Keratinocyte (primary cell): ENCODE data around the gene FAHD1. TPM values are rescaled to one million over a fixed set of nuclear protein-coding genes. Genes with fewer than 3 reads are reported as not detected.

ENCODE experiments used
- DNase-seq: peaks from one replicate; pipeline ENCODE4 v3.0.0-alpha.2; 2011; ENCODE audit warnings: low read depth, missing footprints, low spot score
- FAIRE-seq: peaks from 2 replicates; lab custom pipeline; 2011; peaks lifted over from hg19 to GRCh38; lab: Jason Lieb, UNC
- H2AFZ ChIP-seq: 2 replicates; pipeline ENCODE4 v1.6.0; 2012; ENCODE audit warnings: low read length, control low read depth, inconsistent platforms; ENCODE audit not compliant: control insufficient read depth
- H3K27ac ChIP-seq: 2 replicates; pipeline ENCODE4 v1.5.1; 2011; ENCODE audit warnings: low read length; ENCODE audit not compliant: control insufficient read depth, insufficient read depth
- H3K27me3 ChIP-seq: 3 replicates; pipeline ENCODE4 v1.6.0; 2011; ENCODE audit warnings: low read length; ENCODE audit not compliant: control insufficient read depth, insufficient read depth; ENCODE audit errors: extremely low read depth
- H3K36me3 ChIP-seq, 2 experiments: 2 replicates in 1 of 2; 3 replicates in 1 of 2; pipeline ENCODE4 v1.5.1; 2011; ENCODE audit warnings: low read length in 2 of 2, mild to moderate bottlenecking in 1 of 2; ENCODE audit not compliant: control insufficient read depth in 2 of 2, insufficient read depth in 2 of 2; ENCODE audit errors: extremely low read depth in 1 of 2
- H3K4me1 ChIP-seq: 3 replicates; pipeline ENCODE4 v1.5.1; 2011; ENCODE audit warnings: low read length; ENCODE audit not compliant: control insufficient read depth, insufficient read depth; ENCODE audit errors: extremely low read depth
- H3K4me2 ChIP-seq: 3 replicates; pipeline ENCODE4 v1.6.0; 2011; ENCODE audit warnings: low read depth, low read length; ENCODE audit not compliant: control insufficient read depth, insufficient read depth; ENCODE audit errors: extremely low read depth
- H3K4me3 ChIP-seq, 3 experiments: fragments of 200-600 bp in 1 of 3; sonication (generic) in 1 of 3; 2 replicates in 2 of 3; 3 replicates in 1 of 3; pipeline ENCODE4 v1.5.1; 2011 to 2016; ENCODE audit warnings: low read length in 3 of 3, mild to moderate bottlenecking in 3 of 3, control low read depth in 2 of 3, inconsistent platforms in 1 of 3, low read depth in 1 of 3, mixed read lengths in 1 of 3, mixed run types in 1 of 3, moderate library complexity in 1 of 3; ENCODE audit not compliant: control insufficient read depth in 2 of 3, insufficient read depth in 2 of 3; ENCODE audit errors: extremely low read depth in 1 of 3
- H3K79me2 ChIP-seq: 2 replicates; pipeline ENCODE4 v1.6.0; 2012; ENCODE audit warnings: low read length; ENCODE audit not compliant: control insufficient read depth, insufficient read depth
- H3K9ac ChIP-seq: 3 replicates; pipeline ENCODE4 v1.6.0; 2011; ENCODE audit warnings: low read length; ENCODE audit not compliant: control insufficient read depth, insufficient read depth; ENCODE audit errors: extremely low read depth
- H3K9me1 ChIP-seq: 3 replicates; pipeline ENCODE4 v1.6.0; 2011; ENCODE audit warnings: low read length; ENCODE audit not compliant: control insufficient read depth, insufficient read depth; ENCODE audit errors: extremely low read depth
- H3K9me3 ChIP-seq: 2 replicates; pipeline ENCODE4 v1.5.1; 2012; ENCODE audit warnings: low read depth, low read length; ENCODE audit not compliant: control insufficient read depth
- H4K20me1 ChIP-seq: 3 replicates; pipeline ENCODE4 v1.6.0; 2011; ENCODE audit warnings: low read length; ENCODE audit not compliant: control insufficient read depth, insufficient read depth; ENCODE audit errors: extremely low read depth
- CTCF ChIP-seq, 3 experiments: IDR thresholded peaks in 1 of 3; conservative IDR thresholded peaks in 1 of 3; optimal IDR thresholded peaks in 1 of 3; 2 replicates in 2 of 3; 3 replicates in 1 of 3; pipeline versions ENCODE3 to v1.5.1; 2011; ENCODE audit warnings: low read length in 3 of 3, mild to moderate bottlenecking in 3 of 3, moderate library complexity in 2 of 3, control low read depth in 1 of 3, inconsistent platforms in 1 of 3; ENCODE audit not compliant: insufficient read depth in 2 of 3; ENCODE audit errors: extremely low read depth in 1 of 3
- EZH2 ChIP-seq: IDR thresholded peaks from one replicate; pipeline ENCODE4 v1.6.1; 2012; ENCODE audit warnings: inconsistent platforms, mild to moderate bottlenecking, low read length, moderate library complexity
- dilution Hi-C: fragments of 300-500 bp; cut with MboI; formaldehyde crosslinking; loops from one replicate; pipeline ENCODE4 v1.7.0; 2020; ENCODE audit warnings: low sequenced_read_pairs; ENCODE audit not compliant: extremely low pct_ligation_motif_present
- polyA plus RNA-seq, 5 experiments: library from polyadenylated mRNA; depleted of rRNA in 3 of 5; stranded (reverse) in 3 of 5; stranded (forward) in 1 of 5; unstranded in 1 of 5; fragments of >200 nt; gene quantifications; 1 replicate in 1 of 5; 2 replicates in 3 of 5; 3 replicates in 1 of 5; pipeline versions ENCODE4 v1.2.1 to v1.2.3, GENCODE V29; 2011 to 2012; ENCODE audit warnings: missing spikeins in 2 of 5, low read depth in 1 of 5, low replicate concordance in 1 of 5

The FAHD1 gene
- polyA plus RNA-seq, 1 donor (not counting 4 experiments of a cell fraction or from before 2014, with no cell fraction given) = 29.4 TPM

- Histone ChIP-seq H3K4me3 (no peak overlapping the region), H3K27ac (no peak overlapping the region), H3K9ac (no peak overlapping the region), H3K9me1 (no peaks in the 10 kb centered on the region), H3K36me3 (no peaks in the 10 kb centered on the region), H3K27me3 (peaks cover 3% of the 10 kb centered on the region), H3K4me2 (no peak overlapping the region), H4K20me1 (no peaks in the 10 kb centered on the region), H3K9me3 (no peaks in the 10 kb centered on the region), H3K4me1 (no peaks in the 10 kb centered on the region), H3K79me2 (no peaks in the 10 kb centered on the region), H2AFZ (no peak overlapping the region)
- no peak for FAIRE-seq
- dilution Hi-C loops = no loop called here
- TF ChIP-seq CTCF (optimal IDR thresholded peaks at IDR 0.05 in 1 of 3, IDR thresholded peaks at IDR 0.05 in 1 of 3, conservative IDR thresholded peaks at IDR 0.05 in 1 of 3; ENCODE audit: extremely low read depth in 1 of 3, insufficient read depth in 2 of 3, low read length in 3 of 3) (no peak), EZH2 (no peak)
- no peak for DNase-seq
Observed at GRCh38 chr16:1878256-1878655, 51.2 kb downstream of the FAHD1 start.

Other genes with a start within 250 kb of the FAHD1 start
- gene IFT140, start 215.1 kb upstream of the FAHD1 start, polyA plus RNA-seq = 3.4 to 5.4 TPM (median 4.3 TPM) in 3 replicates
- gene CRAMP1, start 214.8 kb upstream of the FAHD1 start, polyA plus RNA-seq = 5.5 to 6.7 TPM (median 6.5 TPM) in 3 replicates
- gene JPT2, start 148.9 kb upstream of the FAHD1 start, polyA plus RNA-seq = 108 to 198 TPM (median 166 TPM) in 3 replicates
- gene MAPK8IP3, start 121.0 kb upstream of the FAHD1 start, polyA plus RNA-seq = 8.3 to 23.3 TPM (median 11.7 TPM) in 3 replicates
- 9.8 to 32.7 TPM (median 10.1 TPM) in 3 replicates for gene NME3, start 55.7 kb upstream of the FAHD1 start, polyA plus RNA-seq
- gene EME2, start 54.4 kb upstream of the FAHD1 start, polyA plus RNA-seq = 6.3 to 19.3 TPM (median 7.6 TPM) in 3 replicates
- gene MRPS34, start 54.1 kb upstream of the FAHD1 start, polyA plus RNA-seq = 62.9 to 74.3 TPM (median 68.0 TPM) in 3 replicates
- gene SPSB3, start 44.6 kb upstream of the FAHD1 start, polyA plus RNA-seq = 9.5 to 18.3 TPM (median 12.2 TPM) in 3 replicates
- 24.4 to 39.4 TPM (median 34.9 TPM) in 3 replicates for gene NUBP2, start 44.2 kb upstream of the FAHD1 start, polyA plus RNA-seq
- not detected in 3 replicates for gene IGFALS, start 33.5 kb upstream of the FAHD1 start, polyA plus RNA-seq
- gene HAGH, start 381 bp upstream of the FAHD1 start, polyA plus RNA-seq = 17.7 to 31.2 TPM (median 22.2 TPM) in 3 replicates
- gene MEIOB, start 45.0 kb downstream of the FAHD1 start, polyA plus RNA-seq = not detected in 3 replicates
- gene HS3ST6, start 91.2 kb downstream of the FAHD1 start, polyA plus RNA-seq = 0.09 TPM in 1 of 3 replicates, not detected in the others
- gene MSRB1, start 116.0 kb downstream of the FAHD1 start, polyA plus RNA-seq = 23.9 to 45.4 TPM (median 25.2 TPM) in 3 replicates
- 0.34 to 0.38 TPM (median 0.37 TPM) in 3 replicates for gene RPL3L, start 127.5 kb downstream of the FAHD1 start, polyA plus RNA-seq
- 97.9 to 161 TPM (median 107 TPM) in 3 replicates for gene NDUFB10, start 132.3 kb downstream of the FAHD1 start, polyA plus RNA-seq
- 2,750 to 6,036 TPM (median 3,573 TPM) in 3 replicates for gene RPS2, start 137.6 kb downstream of the FAHD1 start, polyA plus RNA-seq
- not detected in 3 replicates for gene RNF151, start 139.7 kb downstream of the FAHD1 start, polyA plus RNA-seq
- gene TBL3, start 144.8 kb downstream of the FAHD1 start, polyA plus RNA-seq = 27.8 to 45.1 TPM (median 40.1 TPM) in 3 replicates
- 0.38 to 1.1 TPM (median 0.54 TPM) in 3 replicates for gene NOXO1, start 154.3 kb downstream of the FAHD1 start, polyA plus RNA-seq
- gene GFER, start 157.0 kb downstream of the FAHD1 start, polyA plus RNA-seq = 10.3 to 13.4 TPM (median 12.0 TPM) in 3 replicates
- gene SYNGR3, start 162.8 kb downstream of the FAHD1 start, polyA plus RNA-seq = 0.12 to 0.30 TPM (median 0.28 TPM) in 3 replicates
- gene ZNF598, start 182.6 kb downstream of the FAHD1 start, polyA plus RNA-seq = 18.0 to 35.5 TPM (median 24.0 TPM) in 3 replicates
- gene NPW, start 192.6 kb downstream of the FAHD1 start, polyA plus RNA-seq = 0.23 TPM in 1 of 3 replicates, not detected in the others
- gene NHERF2, start 199.7 kb downstream of the FAHD1 start, polyA plus RNA-seq = 5.9 to 10.1 TPM (median 9.0 TPM) in 3 replicates
- gene NTHL1, start 220.6 kb downstream of the FAHD1 start, polyA plus RNA-seq = 8.5 to 16.0 TPM (median 10.9 TPM) in 3 replicates
- gene TSC2, start 220.8 kb downstream of the FAHD1 start, polyA plus RNA-seq = 22.6 to 28.8 TPM (median 23.3 TPM) in 3 replicates